IMR-90 (cell line): Measurements from ENCODE around the gene CDC40. TPM values are rescaled to one million over a fixed set of nuclear protein-coding genes. Genes with fewer than 3 reads are reported as not detected.

Experiments
- ATAC-seq: fragments of 200-7000 bp; cut with Tn5 transposase; 2 replicates; pipeline ENCODE4 v1.9.1; 2020; ENCODE audit warnings: low read depth, mild to moderate bottlenecking, moderate library complexity
- BruUV-seq: library from RNA; stranded (reverse); fragments of 400-500 nt; replicated peaks from 2 replicates; lab custom pipeline; 2021; lab: Mats Ljungman, UMichigan
- CTCF ChIA-PET: fragments of 300-600 bp; formaldehyde crosslinking; extraction: SDS; loops from one replicate; lab custom pipeline; 2021; ENCODE audit warnings: antibody characterized with exemption; lab: Yijun Ruan, JAX
- POLR2A ChIA-PET: fragments of 300-600 bp; sonication (Branson Sonifier 250); formaldehyde crosslinking; loops from one replicate; lab custom pipeline; 2022; ENCODE audit warnings: antibody characterized with exemption; ENCODE audit not compliant: unreplicated experiment; lab: Charles Lee
- DNase-seq: peaks from one replicate; pipeline ENCODE4 v3.0.0; 2013
- H2AFZ ChIP-seq: replicated peaks from 2 replicates; pipeline ENCODE3; 2013; ENCODE audit warnings: low read length, mild to moderate bottlenecking; ENCODE audit not compliant: poor library complexity
- H2AK5ac ChIP-seq: 2 replicates; pipeline ENCODE4 v1.6.1; 2013; ENCODE audit warnings: low read depth, low read length, inconsistent platforms
- H2AK9ac ChIP-seq: replicated peaks from 2 replicates; pipeline ENCODE3; 2013; ENCODE audit warnings: mild to moderate bottlenecking, low read depth, low read length, moderate library complexity; ENCODE audit not compliant: poor library complexity
- H2BK120ac ChIP-seq: 2 replicates; pipeline ENCODE4 v1.6.1; 2013; ENCODE audit warnings: low read depth, low read length, inconsistent platforms
- H2BK15ac ChIP-seq: 3 replicates; pipeline ENCODE4 v1.6.1; 2013; ENCODE audit warnings: low read depth, low read length, inconsistent platforms
- H2BK20ac ChIP-seq: 2 replicates; pipeline ENCODE4 v1.6.1; 2013; ENCODE audit warnings: low read depth, mild to moderate bottlenecking, inconsistent platforms, low read length, moderate library complexity
- H2BK5ac ChIP-seq: 2 replicates; pipeline ENCODE4 v1.6.1; 2013; ENCODE audit warnings: mild to moderate bottlenecking, low read depth, low read length, inconsistent platforms; ENCODE audit not compliant: poor library complexity, severe bottlenecking
- H3K14ac ChIP-seq: replicated peaks from 2 replicates; pipeline ENCODE4 v1.6.1; 2013; ENCODE audit warnings: low read depth, low read length, inconsistent platforms
- H3K18ac ChIP-seq: 2 replicates; pipeline ENCODE4 v1.6.1; 2013; ENCODE audit warnings: low read depth, low read length, control low read depth
- H3K23ac ChIP-seq: 2 replicates; pipeline ENCODE4 v1.6.1; 2013; ENCODE audit warnings: low read depth, low read length, inconsistent platforms
- H3K27ac ChIP-seq: 2 replicates; pipeline ENCODE4 v1.5.1; 2013; ENCODE audit warnings: mild to moderate bottlenecking, control low read depth, low read length; ENCODE audit not compliant: insufficient read depth
- H3K27me3 ChIP-seq: 2 replicates; pipeline ENCODE4 v1.6.1; 2013; ENCODE audit warnings: low read length; ENCODE audit not compliant: control insufficient read depth, insufficient read depth
- H3K36me3 ChIP-seq: 2 replicates; pipeline ENCODE4 v1.6.1; 2013; ENCODE audit warnings: low read length, mixed read lengths; ENCODE audit not compliant: control insufficient read depth, insufficient read depth
- H3K4ac ChIP-seq: 2 replicates; pipeline ENCODE4 v1.6.1; 2013; ENCODE audit warnings: low read depth, low read length, inconsistent platforms
- H3K4me1 ChIP-seq: 2 replicates; pipeline ENCODE4 v1.6.1; 2013; ENCODE audit warnings: low read length, mixed read lengths; ENCODE audit not compliant: control insufficient read depth, insufficient read depth
- H3K4me2 ChIP-seq: 2 replicates; pipeline ENCODE4 v1.6.1; 2013; ENCODE audit warnings: low read depth, mild to moderate bottlenecking, control low read depth, low read length, moderate library complexity
- H3K4me3 ChIP-seq: 2 replicates; pipeline ENCODE4 v1.5.1; 2013; ENCODE audit warnings: low read depth, mild to moderate bottlenecking, control low read depth, low read length, moderate library complexity; ENCODE audit not compliant: insufficient read depth
- H3K56ac ChIP-seq: 2 replicates; pipeline ENCODE4 v1.6.1; 2013; ENCODE audit warnings: low read length, inconsistent platforms; ENCODE audit not compliant: insufficient read depth; ENCODE audit errors: extremely low read depth
- H3K79me1 ChIP-seq, 2 experiments: 2 replicates each; pipeline ENCODE4 v1.6.1; 2013; ENCODE audit warnings: low read length in 2 of 2, inconsistent platforms in 1 of 2, low read depth in 1 of 2
- H3K9ac ChIP-seq: 2 replicates; pipeline ENCODE4 v1.6.1; 2013; ENCODE audit warnings: low read depth, low read length, control low read depth
- H3K9me1 ChIP-seq: 2 replicates; pipeline ENCODE4 v1.6.1; 2013; ENCODE audit warnings: low read length, inconsistent platforms; ENCODE audit not compliant: insufficient read depth
- H3K9me3 ChIP-seq: 2 replicates; pipeline ENCODE4 v1.6.1; 2013; ENCODE audit warnings: low read length; ENCODE audit not compliant: control insufficient read depth, insufficient read depth
- H4K20me1 ChIP-seq: 2 replicates; pipeline ENCODE4 v1.6.1; 2013; ENCODE audit warnings: low read length, inconsistent platforms; ENCODE audit not compliant: insufficient read depth
- H4K5ac ChIP-seq: 2 replicates; pipeline ENCODE4 v1.6.1; 2013; ENCODE audit warnings: mild to moderate bottlenecking, low read depth, low read length, control low read depth
- H4K8ac ChIP-seq, 2 experiments: 2 replicates each; pipeline ENCODE4 v1.6.1; 2013; ENCODE audit warnings: low read depth in 2 of 2, low read length in 2 of 2, control low read depth in 1 of 2, inconsistent platforms in 1 of 2
- H4K91ac ChIP-seq: 2 replicates; pipeline ENCODE4 v1.6.1; 2013; ENCODE audit warnings: low read depth, low read length, inconsistent platforms; ENCODE audit not compliant: insufficient read depth
- CHD1 ChIP-seq: IDR thresholded peaks from 2 replicates; pipeline ENCODE4 v1.6.1; 2012; ENCODE audit warnings: low read depth, low read length, improper control_type of control experiment
- RFX5 ChIP-seq: IDR thresholded peaks from 2 replicates; pipeline ENCODE4 v1.8.0; 2012; ENCODE audit warnings: low read depth, mild to moderate bottlenecking, low read length, moderate library complexity
- WGBS, 2 experiments: methylation state at CpG; one replicate each; pipeline versions ENCODE4 v1.1.5 to v1.1.7; 2013; ENCODE audit warnings: missing lambda C conversion rate in 2 of 2; ENCODE audit not compliant: insufficient read length in 1 of 2; ENCODE audit errors: extremely low coverage in 2 of 2; 5-methylcytosine and 5-hydroxymethylcytosine counted together
- dilution Hi-C: fragments of 300-500 bp; cut with HindIII; formaldehyde crosslinking; loops from one replicate; pipeline ENCODE4 v1.14.3; 2018; ENCODE audit warnings: low sequenced_read_pairs; ENCODE audit not compliant: unreplicated experiment
- in situ Hi-C: fragments of 300-500 bp; cut with MboI; formaldehyde crosslinking; loops from 3 replicates; pipeline ENCODE4 v1.14.3; 2019; ENCODE audit warnings: low sequenced_read_pairs, inconsistent platforms, mixed read lengths
- intact Hi-C: fragments of 100-400 bp; cut with micrococcal nuclease; formaldehyde crosslinking; loops from 2 replicates; pipeline ENCODE4 v1.10.0; 2022
- polyA plus RNA-seq, 3 experiments: library from polyadenylated mRNA; depleted of rRNA; stranded (reverse); fragments of >200 nt; gene quantifications; 2 replicates each; pipeline ENCODE4 v1.2.3, GENCODE V29; 2012; ENCODE audit warnings: low replicate concordance in 1 of 3
- total RNA-seq: library from RNA; depleted of rRNA; stranded (reverse); fragments of >200 nt; gene quantifications from 2 replicates; pipeline ENCODE4 v1.2.3, GENCODE V29; 2012
- TF ChIP-seq, protein P1 (sequence below): fragments of 150-350 bp; IDR thresholded peaks from 2 replicates; pipeline ENCODE4 v1.6.1; 2016; ENCODE audit warnings: low read depth, mild to moderate bottlenecking, low read length, moderate library complexity, borderline replicate concordance

Gene CDC40
- total and polyA plus RNA-seq, 2 of the 4 experiments (the other 2 are of a cell fraction): 7.0 to 16.8 TPM

DNA sequence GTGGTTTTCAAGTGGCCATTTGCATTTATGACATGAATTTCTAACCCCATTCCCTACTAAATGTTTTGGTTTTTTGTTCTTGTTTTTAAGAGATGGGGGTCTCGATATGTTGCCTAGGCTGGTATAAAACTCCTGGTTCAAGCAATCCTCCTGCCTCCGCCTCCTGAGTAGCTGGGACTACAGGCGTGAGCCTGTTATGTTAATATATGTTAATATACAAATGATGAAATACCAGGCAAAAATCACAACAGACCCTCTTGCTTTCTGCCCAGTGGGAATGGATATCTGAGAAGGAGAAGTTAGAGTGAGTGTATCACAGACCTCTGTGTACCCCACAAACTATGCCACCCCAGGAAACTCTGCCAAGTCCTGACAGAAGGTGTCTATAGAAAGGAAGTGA, 66.2 kb downstream of the CDC40 start:
- Histone ChIP-seq H3K14ac (no peak overlapping the region), H2BK15ac (no peak overlapping the region), H4K8ac (no peak overlapping the region), H3K4ac (no peak overlapping the region), H2BK5ac (no peak overlapping the region), H3K56ac (no peak overlapping the region), H4K91ac (no peak overlapping the region), H3K79me1 (no peaks in the 10 kb centered on the region), H3K9me1 (no peaks in the 10 kb centered on the region), H3K23ac (no peak overlapping the region), H4K5ac (no peak overlapping the region), H3K27me3 (no peaks in the 10 kb centered on the region), H3K36me3 (no peaks in the 10 kb centered on the region), H3K18ac (no peak overlapping the region), H2AFZ (no peak overlapping the region), H3K9me3 (no peaks in the 10 kb centered on the region), H3K4me2 (no peak overlapping the region), H2BK120ac (no peak overlapping the region), H3K9ac (no peak overlapping the region), H2BK20ac (no peak overlapping the region), H3K4me3 (no peak overlapping the region), H4K20me1 (no peaks in the 10 kb centered on the region), H2AK5ac (no peak overlapping the region), H3K4me1 (no peaks in the 10 kb centered on the region), H2AK9ac (no peak overlapping the region), H3K27ac (no peak overlapping the region)
- ChIA-PET CTCF (no interaction called here), POLR2A (no interaction called here)
- intact Hi-C loops (no loop called here), in situ Hi-C loops (no loop called here), dilution Hi-C loops (no loop called here)
- DNase-seq (no peak), ATAC-seq (no peak)
- TF ChIP-seq, protein P1, sequence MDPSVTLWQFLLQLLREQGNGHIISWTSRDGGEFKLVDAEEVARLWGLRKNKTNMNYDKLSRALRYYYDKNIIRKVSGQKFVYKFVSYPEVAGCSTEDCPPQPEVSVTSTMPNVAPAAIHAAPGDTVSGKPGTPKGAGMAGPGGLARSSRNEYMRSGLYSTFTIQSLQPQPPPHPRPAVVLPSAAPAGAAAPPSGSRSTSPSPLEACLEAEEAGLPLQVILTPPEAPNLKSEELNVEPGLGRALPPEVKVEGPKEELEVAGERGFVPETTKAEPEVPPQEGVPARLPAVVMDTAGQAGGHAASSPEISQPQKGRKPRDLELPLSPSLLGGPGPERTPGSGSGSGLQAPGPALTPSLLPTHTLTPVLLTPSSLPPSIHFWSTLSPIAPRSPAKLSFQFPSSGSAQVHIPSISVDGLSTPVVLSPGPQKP: no peak
- TF ChIP-seq CHD1 (no peak), RFX5 (no peak)
- no CpG with 5 or more reads among the region's 3 CpGs for WGBS, 2 experiments
- no TSS peak for BruUV-seq
